GM19035 (cell line): ENCODE data around the gene BLVRA.
"Not testable (repeated sequence)": the region's sequence is repeated elsewhere in the genome, so short reads cannot be mapped to it uniquely, and the experiment has no call there.

ENCODE experiments used
- ATAC-seq: cut with Tn5 transposase; IDR thresholded peaks from one replicate; pipeline ENCODE4 v1.9.1; 2021; ENCODE audit not compliant: unreplicated experiment

Gene BLVRA

DNA sequence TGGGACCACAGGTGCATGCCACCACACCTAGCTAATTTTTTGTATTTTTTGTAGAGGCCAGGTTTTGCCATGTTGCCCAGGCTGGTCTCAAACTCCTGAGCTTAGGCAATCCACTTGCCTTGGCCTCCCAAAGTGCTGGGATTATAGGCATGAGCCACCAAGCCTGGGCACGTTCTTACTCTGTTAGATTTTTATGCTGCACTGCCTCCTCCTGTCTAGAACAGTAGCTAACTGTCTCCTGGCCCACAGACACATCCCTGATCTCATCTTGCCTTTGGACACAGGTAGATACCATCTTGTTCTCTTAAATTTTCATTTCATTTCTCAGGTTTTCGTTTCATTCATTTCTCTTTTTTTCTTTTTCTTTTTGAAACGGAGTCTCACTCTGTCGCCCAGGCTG, 41.1 kb downstream of the BLVRA start:
- ATAC-seq = no peak

DNA sequence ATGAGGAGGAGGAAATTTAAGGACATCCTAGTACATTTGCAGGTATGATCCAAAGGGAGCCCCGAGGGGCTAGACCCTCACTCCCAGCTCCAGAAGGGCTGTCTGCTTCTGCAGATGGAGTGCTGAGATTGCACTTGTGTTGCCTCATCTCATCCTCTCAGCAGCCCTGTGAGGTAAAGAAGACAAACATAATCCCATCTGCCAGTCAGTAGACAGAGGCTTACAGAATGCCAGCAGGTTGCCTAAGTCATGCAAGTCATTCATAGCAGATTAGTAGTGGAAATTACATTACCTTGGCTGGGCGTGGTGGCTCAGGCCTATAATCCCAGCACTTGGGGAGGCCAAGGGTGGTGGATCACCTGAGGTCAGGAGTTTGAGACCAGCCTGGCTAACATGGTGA, 45.4 kb downstream of the BLVRA start:
- ATAC-seq = no peak

DNA sequence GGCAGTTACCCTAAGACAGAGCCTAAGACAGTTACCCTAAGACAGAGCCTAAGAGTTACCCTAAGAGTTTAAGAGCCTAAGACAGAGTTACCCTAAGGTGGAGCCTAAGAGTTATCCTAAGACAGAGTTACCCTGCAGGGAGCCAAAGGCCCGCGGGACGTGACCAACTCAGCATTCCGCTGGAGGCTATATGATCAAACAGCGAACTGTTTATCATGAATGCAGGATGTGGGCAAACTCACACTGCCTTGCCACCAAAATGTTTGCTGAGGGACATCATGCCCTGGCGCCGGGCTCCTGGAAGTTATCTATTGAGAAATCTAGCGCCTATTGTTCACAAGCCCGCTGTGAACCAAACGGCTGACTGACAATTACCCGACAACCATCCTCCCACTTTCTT, 49.9 kb downstream of the BLVRA start:
- ATAC-seq = no peak

DNA sequence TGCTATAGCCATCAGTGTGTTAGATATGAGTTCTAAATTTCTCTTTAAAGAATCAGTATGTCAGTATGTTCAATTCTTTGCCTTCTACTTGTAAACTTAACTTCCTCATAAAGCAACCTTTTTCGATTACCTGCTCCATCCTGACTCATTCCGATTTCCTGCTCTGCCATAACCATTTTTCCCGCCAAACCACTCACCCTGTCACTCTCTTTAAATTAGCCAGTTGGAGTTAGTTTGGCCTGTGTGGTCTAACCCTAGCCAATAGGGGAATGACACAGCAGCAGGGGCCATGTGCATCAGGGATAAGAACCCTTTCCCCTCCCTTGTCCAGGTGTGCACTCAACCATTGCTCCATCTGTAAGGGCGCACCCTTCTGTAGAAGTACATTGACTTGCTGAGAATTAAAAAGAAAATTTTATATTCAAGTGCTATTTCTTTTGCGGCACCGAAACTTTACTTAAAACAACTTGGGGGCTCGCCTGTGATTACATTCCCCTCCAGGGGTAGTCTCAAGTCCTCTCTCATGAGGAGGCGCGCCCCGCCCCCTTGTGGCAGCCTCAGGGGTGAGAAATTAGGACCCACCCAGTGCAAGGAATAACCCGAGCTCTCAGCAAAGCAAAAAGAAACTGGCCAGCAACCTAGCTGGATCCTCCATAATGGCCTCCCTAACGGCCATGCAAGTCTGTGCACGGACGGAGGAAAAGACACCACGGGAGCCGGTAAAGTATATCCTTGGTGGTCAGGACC, 51.9 kb downstream of the BLVRA start:
- ATAC-seq = not testable (repeated sequence)

DNA sequence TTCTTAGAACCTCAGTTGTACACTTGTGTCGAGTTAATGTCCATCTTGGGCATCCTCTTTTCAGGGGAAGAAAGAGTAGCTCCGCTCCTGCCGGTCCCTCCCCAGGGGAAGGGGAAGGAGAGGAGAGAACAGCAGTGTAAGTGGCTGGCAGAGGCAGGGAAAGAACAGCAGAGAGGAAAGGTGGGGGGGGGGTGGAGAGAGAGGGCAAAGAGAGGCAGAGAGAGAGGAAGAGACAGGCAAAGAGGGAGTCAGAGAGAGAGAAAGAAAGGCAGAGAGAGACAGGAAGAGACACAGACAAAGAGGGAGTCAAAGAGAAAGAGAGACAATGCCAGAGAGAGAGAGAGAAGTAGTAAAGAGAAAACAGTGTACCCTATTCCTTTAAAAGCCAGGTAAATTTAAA, 56.9 kb downstream of the BLVRA start:
- no peak for ATAC-seq

DNA sequence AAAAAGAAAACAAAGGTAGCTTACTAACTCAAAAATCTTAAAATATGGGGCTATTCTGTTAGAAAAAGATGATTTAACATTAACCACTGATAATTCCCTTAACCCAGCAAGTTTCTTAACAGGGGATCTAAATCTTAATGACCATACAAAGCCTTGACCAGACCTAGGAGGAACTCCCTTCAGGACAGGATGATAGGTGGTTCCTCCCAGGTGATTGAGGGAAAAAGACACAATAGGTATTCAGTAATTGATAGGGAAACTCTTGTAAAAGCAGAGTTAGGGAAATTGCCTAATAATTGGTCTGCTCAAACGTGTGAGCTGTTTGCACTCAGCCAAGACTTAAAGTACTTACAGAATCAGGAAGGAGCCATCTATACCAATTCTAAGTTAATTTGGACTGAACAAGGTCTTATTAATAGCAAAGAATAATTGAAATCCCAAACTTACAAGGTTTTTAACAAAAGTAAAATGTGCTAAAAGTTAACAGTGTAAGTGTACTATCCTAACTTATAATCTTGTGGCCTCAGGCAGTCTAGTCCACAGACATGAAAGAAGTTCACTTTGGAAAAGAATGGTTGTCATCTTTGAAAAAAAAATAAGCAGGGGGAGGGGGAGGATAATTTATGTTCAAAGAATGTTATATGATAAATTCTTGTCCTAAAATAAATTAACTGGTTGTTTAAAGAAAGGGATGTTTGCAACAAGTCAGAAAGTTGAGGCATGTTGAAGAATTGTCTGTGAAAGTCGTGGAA, 57.7 kb downstream of the BLVRA start:
- not testable (repeated sequence) for ATAC-seq

DNA sequence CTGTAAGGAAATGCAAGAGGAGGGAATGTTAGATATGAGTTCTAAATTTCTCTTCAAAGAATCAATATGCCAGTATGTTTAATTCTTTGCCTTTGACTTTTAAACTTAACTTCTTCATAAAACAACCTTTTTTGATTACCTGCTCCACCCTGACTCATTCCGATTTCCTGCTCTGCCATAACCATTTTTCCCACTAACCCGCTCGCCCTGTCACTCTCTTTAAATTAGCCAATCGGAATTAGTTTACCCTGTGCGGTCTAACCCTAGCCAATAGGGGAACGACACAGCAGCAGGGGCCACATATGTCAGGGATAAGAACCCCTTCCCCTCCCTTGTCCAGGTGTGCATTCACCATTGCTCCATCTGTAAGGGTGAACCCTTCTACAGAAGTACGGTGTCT, 64.9 kb downstream of the BLVRA start:
- not testable (repeated sequence) for ATAC-seq

DNA sequence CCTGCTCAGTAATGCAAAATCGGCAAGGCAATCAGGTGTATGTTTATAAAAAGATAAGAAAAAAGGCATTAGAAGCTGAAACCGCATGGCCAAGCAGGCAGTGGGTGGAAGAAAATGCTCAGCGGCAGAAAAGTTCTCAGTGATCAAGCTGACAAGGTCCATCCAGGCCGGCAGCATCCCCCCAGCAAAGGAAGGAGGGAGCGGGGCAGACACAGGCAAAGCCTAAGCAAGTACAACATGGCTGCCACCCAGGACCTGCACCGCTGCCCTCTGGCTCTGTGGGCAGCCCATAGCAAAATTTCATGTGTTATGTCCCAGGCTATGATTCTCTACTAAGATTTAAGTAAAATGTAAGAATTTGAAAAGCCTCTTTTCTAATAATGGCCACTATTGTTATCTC, 65.5 kb downstream of the BLVRA start:
- ATAC-seq = no peak

DNA sequence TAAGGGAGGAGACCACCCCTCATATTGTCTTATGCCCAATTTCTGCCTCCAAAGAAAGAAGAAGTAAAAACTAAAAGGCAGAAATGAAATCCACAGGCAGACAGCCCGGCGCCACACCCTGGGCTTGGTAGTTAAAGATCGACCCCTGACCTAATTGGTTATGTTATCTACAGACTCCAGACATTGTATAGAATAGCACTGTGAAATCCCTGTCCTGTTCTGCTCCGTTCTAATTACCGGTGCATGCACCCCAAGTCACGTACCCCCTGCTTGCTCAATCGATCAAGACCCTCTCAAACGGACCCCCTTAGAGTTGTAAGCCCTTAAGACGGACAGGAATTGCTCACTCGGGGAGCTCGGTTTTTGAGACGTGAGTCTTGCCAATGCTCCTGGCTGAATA, 66.0 kb downstream of the BLVRA start:
- ATAC-seq = not testable (repeated sequence)

DNA sequence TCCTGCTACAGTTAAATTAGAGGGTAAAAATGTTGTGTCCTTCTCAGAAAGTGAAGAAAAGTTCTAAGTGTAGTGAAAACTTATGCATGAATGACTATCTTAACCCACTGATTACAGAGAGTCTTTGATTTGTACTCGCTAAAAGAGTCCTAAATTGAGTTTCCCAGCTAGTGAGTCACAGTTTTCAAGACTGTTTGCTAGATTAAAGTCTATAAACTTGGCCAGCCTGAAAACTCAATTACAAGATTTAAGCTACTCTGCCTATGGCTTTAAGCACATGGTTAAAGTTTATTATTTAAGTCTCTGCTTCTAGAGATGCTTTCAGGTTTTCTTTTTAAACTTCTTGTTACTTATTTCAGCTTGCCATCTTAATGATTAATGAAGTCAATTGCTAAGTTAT, 66.5 kb downstream of the BLVRA start:
- ATAC-seq = no peak

DNA sequence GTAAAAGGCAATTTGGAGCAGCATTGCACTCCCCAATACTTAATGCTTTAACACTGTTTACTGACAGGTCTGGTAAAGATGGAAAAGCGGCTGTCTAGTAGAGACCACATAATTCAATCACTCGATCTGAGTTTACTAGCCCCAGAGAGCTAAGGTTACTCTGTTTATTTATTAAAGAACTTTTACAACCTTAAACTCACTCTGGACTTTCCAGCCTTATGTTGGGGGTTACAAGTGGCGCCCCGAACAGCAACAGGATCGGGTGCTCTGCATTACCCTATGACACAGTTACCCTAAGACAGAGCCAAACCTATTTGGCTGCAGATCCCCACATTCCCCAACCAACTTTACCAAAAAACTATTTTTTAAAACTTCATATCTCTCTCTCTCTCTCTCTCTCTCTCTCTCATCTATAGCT, 66.9 kb downstream of the BLVRA start:
- no peak for ATAC-seq

DNA sequence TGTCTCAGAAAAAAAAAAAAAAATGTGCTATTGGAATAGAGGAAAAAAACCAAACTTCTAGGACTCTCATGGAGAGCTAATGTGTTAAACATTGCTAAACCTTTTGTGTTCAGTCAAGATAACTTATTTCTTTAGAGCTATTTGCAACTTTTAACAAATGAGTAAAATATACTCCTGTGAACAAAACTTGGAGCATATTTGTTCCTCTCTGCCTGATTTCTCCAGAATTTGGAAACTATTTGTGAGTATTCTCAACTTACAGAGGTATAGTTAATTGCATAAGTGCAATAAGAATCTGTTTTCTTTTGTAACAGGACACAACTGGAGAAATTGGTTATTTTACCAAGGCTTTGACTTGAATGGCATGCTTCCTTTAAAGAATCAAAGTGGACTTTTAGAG, 72.4 kb downstream of the BLVRA start:
- ATAC-seq = not testable (repeated sequence)

DNA sequence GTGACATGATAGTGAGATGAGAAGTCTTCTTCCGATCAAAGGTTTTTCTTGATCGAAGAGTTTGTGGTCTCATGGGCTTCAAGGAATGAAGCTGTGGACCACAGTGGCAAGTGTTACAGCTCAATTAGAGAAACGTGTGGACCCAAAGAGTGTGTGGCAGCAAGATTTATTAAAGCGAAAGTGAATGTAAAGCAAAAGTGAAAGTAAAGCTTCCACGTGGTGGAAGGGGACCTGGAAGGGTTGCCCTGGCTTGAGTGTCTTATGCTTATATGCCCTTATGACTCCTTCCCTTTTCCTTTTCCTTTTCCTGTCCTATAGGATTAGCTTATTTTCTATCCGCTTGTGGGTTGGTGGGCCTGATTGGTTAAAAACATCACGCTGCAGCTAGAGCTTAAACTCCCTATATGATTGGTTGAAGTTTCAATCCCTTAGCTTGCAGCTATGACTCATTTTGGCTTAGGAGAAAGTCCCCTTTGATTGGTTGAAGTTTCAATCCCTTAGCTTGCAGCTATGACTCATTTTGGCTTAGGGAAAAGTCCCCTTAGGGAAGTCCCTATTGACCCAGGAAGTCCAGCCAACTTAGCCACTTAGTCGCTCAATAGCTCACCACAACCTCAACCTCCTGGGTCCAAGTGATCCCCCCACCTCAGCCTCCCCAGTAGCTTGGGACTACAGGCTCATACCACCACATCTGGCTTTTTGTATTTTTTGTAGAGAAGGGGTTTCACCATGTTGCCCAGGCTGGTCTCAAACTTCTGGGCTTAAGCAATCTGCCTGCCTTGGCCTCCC, 76.2 kb downstream of the BLVRA start:
- ATAC-seq = no peak

DNA sequence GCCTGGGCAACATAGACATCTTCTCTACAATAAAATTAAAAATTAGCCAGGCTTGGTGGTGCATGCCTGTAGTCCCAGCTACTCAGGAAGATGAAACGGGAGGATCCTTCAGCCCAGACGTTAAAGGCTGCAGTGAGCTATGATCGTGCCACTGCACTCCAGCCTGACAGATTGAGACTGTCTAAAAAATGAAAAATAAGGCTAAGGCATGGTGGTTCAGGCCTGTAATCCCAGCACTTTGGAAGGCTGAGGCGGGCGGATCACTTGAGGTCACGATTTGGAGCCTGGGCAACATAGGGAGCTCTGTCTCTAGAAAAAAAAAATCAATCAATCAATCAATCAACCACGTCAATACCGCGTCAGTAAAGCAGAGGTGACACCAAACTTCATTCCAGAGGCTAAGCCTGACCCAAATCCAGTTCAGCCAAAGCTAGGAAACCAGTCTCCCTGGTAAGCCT, 79.8 kb downstream of the BLVRA start:
- ATAC-seq = no peak

DNA sequence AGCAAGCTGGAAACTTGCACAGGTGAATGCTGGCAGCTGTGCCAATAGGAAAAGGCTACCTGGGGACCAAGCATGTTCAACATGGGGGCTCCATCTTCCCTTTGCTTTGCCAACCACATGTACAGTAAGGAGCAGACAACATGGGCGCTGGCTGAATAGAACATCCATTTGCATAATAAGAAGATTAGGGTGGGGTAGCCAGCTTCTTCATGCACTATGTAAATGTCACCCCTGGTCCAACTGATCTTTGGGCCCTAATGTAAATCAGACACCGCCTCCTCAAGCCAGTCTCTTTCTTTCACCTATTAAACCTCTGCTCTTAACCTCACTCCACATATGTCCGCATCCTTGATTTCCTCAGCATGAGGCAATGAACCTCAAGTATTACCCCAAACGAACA, 84.8 kb downstream of the BLVRA start:
- ATAC-seq = no peak

DNA sequence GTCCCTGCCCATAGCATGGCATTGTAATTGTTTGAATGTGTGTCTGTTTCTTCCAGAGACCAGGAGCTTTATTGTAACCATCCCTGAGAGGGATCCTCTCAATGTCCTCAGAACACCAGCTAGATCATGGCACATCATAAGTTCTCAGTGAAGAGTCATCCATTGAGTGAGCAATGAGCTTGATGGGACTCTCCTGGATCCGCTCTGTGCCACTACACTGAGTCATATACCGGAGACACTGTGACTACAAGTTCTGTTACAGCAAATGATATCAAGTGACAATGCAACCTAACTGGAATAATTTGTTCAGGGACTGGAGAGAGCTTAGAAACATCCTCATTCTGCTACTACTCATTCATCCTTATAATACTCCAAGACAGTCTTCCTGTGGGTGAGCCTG, 85.8 kb downstream of the BLVRA start:
- ATAC-seq = no peak

DNA sequence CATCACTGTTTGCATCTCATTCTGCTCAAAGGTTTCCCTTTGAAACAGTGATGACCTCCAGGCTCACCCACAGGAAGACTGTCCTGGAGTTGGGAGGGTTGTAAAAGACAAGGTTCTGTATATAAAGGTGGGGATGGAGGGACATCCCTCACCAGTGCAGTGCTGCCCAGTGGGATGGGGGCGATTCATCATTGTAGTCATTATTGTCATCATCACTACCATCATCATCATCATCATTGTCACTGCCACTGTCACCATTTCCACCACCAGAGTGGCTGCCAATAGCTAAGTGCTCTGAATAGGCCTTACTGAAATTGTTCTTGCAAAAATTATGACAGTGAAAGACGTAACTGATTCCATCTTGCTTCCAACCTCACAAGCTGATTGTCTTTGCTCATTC, 86.2 kb downstream of the BLVRA start:
- no peak for ATAC-seq

DNA sequence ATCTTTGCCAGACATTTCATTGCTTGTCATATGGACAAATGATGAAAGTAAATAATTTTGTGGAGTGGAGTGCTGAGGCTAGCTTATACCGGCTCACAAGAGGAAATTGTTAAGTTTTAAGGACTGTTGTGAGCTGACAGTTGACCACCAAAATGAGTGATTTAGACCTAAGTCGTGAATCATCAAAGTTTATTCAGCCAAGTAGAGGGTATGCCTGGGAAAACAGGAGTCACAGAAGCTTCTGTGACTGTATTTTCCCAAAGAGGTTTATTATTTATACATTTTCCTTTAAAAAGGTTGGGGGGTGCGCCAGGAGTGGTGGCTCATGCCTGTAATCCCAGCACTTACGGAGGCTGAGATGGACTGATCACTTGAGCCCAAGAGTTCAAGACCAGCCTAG, 89.0 kb downstream of the BLVRA start:
- no peak for ATAC-seq

DNA sequence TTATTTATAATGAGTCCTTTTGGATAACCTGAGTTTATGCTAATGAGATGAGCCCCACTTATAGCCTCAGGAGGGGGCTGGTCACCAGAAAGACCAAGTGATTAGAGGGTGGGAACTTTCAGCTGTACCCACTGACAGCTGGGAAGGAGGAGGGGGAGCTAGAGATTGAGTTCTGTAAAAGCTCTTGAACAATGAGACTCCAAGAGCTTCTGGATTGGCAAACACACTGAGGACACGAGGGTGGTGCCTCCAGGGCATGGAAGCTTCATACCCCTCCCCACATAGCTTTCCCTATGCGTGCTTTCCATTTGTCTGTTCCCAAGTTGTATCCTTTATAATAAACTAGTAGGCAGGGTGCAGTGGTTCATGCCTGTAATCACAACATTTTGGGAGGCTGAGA, 90.6 kb downstream of the BLVRA start:
- ATAC-seq = no peak

DNA sequence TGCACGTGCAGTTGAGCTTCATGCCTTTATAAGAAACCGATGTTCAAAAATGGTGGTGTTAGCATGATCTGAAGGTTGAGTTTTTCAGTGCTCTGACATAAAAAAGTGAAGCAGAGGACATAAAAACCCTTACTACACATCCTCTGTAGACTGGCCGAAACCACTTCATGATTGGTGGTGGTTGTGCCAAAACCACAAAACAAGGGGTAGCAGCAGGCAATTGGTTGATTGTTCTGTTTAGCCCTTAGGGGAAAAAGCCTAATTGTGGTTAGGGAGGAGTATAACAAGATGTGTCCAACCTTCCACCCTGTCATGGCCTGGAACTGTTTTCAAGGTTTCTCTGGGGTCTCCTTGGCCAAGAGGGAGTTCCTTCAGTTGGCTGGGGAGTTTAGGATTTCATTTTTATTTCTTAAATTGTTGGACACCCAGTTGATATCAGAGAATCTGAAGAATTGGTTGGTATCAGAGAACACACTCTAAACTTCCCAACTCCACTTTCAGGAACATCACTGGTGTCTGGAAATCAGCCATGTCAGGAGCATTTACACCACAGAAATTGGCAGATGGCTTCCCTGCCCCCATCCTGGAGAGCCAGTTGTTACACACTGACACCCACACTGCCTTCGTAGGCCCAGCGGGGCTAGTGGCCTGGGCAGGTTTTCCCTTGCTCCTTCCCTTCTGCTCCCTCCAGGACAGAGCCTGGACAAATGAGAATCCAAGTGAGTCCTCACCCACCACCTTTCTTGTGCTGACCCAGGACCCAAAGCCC, 92.1 kb downstream of the BLVRA start:
- ATAC-seq = peak; percentile 58

DNA sequence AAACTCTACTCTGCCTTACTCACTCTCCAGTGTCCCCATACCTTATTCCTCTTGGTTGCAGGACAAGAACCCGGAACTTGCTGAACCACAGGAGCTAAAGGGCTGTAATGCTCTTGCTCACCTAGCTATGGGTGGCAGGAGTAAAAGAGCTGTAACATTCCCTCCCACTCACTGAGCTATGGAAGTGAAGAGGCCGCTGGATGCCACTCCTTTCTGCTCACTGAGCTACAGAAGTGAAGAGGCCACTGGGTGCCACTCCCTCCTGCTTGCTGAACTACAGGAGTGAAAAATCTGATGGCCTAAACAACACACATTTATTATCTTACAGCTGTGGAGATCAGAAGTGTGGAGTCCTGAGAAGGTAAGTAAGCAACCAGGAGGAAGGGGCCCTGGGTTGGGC, 93.3 kb downstream of the BLVRA start:
- ATAC-seq = no peak
